GM21360 (cell line): ENCODE results near the gene DUOXA1.
"Not testable (repeated sequence)": the region's sequence is repeated elsewhere in the genome, so short reads cannot be mapped to it uniquely, and the experiment has no call there.

Source experiments
- ATAC-seq: cut with Tn5 transposase; IDR thresholded peaks from one replicate; pipeline ENCODE4 v1.9.1; 2021; ENCODE audit warnings: mild to moderate bottlenecking, moderate library complexity; ENCODE audit not compliant: unreplicated experiment

The DUOXA1 gene

DNA sequence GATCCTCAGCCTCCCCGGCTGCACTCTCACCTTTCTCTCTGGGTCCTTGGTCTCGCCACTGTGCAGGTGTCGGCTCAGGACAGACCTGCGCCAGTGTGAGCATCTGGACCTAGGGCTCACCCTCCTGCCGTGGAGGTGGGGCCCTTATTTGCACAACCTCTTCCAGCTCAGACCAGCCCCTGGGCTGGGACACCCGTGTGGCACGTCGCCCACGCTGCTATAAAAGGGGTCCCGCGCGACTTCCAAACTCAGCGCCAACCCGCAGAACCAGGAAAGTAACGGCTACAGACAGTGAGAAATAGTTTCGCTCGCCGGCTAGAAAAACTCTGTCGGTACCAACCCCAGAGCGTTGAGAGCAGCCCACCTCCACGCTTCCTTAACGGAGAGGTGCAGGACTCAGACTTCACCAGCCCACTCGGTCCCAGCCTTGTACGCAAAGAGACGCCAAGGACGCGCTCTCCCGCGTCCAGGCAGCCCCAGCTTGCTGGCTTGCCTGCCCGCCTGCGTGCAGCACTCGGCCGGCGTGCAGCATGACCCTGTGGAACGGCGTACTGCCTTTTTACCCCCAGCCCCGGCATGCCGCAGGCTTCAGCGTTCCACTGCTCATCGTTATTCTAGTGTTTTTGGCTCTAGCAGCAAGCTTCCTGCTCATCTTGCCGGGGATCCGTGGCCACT is 15.5 kb downstream of the DUOXA1 start, which contains the start of the genes DUOX2 and DUOXA2:
Gene DUOX2, minus strand, starts transcription at position 97 of the 675 bp plus-strand sequence. CDS start 761 bp downstream, outside the sequence.
Gene DUOXA2, plus strand, starts transcription at position 251 of the 675 bp plus-strand sequence. Its CDS starts 280 bp downstream, at position 531.
- ATAC-seq = no peak

DNA sequence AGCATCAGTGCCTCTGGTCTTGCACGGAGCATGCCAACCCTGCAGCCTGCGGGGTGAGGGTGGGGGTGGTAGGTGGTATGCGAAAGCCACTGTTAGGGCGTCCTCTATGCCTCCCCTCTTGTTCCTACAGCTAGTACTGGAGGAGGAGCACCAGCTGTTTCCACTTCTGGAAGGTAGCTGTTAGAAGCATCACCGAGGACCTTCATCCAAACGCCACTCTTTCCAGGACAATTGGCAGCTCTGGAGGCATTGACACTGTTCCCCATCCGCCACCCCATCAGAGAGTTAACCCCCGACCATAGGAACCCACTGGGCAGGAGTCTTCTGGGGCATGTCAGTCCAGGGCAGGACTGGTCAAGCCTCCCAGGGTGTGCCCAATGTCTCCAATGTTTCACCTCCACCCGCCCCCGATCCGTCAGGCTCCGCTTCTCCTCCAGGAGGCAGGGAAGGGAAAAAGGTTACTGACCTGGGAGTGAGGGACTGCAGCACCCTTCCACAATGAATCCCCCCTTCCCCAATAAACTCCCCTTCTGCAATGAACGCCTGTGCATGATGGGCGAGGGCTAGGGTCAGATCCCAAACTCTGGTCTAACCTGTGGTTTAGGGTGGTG is 16.2 kb downstream of the DUOXA1 start:
- ATAC-seq = no peak

DNA sequence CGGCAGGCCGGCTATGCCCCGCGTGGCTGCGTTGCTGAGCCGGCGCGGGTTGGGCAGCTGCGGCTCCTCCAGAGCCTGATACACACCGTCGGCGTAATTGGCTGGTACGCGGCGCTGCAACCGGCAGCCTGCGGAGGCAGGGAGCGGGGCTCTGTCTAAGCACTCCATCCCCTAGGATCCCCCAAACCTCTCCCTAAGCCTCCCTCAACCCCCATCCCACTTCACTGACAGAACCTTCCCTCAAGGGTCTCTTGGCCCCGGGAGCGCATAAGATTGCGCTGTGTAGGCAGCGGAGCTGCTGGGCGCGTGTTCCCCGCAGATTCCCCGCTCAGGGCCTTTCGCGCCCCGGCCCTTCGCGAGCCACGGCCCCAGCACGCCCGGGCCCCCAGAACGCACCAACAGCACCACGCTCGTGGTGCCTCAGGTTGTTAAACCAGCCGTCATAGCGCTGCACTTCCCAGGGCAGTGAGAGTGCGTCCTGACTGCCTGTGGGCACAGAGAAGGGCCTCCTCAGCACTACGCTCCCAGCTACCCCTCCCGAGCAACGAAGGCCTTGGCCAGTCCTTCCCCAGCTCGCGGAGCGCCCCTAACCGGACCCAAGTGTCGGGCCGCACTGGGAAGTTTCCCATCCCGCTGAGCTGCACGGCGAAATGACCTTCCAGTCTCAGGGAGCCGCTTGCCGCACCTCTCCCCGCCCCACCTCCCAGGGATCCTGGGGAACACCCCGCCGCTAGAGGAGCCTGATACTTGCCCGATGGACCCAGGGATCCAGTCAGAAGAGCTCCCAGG is 16.9 kb downstream of the DUOXA1 start:
- no peak for ATAC-seq

DNA sequence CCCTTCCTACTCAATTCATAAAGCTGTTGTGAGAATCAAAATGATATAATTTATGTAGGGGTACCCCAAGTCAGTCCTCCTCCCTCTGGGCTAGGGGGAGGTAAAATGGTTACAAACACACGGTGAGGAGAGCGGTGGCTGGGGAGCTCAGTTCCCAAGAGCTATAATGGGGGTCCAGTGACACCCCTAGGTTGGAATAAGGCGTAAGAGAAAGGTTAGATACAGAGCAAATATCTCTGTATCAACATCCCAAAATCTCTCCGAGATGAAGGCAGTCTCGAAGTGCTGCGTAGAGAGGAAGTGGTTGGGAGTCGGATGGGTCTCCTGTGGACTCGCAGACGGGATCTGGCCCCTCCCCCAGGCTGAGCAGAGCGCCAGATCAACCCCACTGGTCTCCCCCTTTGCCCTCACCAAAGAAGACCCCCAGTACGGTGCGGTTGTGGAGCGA is 17.5 kb downstream of the DUOXA1 start:
- no peak for ATAC-seq

DNA sequence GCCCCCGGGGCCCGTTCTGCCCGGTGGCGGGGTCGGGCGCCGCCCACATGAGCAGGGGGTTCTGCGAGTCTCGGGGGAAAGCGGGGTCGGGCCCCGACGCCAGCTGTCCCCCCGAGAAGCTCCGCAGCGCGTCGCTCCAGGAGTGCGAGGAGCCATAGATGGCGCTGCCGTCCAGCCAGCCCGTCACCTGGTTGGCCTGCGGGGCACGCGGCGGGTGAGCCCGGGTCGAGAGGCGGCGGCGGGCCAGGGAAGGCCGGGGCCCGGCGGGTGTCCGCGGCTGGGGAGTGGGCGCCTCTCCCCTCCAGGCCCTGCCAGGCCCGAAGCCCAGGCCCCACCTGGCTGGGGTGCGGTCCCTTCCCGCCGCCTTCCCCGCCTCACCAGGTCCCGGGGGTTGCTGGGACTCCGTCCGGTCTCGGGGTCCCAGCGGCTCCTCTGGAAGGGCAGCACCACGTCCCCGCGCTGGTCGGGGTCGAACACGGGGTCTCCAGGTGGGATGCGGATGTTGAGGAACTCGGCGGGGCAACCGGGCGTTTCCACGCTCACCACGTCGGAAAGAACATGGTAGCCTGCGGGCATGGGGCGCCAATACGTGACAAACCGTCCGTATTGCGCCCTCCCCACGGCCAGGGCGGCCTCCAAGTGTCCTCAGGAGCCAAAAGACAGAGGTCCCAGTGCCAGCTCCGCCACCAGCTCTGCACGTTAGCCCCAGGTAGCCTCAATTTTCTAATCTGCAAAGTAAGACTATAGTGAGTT is 18.1 kb downstream of the DUOXA1 start:
- ATAC-seq = no peak

DNA sequence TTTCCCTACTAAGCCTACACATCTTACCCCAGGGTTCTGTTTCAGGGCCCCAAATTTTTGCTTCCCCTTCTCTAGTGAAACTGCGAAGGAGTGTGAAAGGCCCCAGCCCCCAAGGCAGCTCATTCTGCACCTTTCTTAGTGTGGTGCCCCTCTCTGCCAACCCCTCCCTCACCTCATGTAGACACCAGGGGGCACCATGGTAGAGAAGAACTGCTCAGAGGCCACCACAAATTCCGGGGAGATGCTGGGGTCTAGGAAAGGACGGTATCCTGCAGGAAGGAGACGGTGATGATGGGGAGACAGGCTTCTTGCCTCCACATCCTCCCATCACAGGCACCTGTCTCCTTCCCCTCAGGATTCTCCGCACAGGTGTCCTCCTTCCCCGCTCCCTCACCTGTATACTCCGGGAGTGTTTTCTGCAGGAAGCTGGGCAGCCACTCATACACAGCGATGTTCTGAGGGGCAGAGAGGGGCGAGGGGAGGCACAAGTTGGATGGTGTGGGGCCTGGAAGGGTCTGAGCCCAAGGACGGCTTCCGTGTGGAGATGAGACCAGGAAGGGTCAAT is 19.3 kb downstream of the DUOXA1 start:
- ATAC-seq = no peak

DNA sequence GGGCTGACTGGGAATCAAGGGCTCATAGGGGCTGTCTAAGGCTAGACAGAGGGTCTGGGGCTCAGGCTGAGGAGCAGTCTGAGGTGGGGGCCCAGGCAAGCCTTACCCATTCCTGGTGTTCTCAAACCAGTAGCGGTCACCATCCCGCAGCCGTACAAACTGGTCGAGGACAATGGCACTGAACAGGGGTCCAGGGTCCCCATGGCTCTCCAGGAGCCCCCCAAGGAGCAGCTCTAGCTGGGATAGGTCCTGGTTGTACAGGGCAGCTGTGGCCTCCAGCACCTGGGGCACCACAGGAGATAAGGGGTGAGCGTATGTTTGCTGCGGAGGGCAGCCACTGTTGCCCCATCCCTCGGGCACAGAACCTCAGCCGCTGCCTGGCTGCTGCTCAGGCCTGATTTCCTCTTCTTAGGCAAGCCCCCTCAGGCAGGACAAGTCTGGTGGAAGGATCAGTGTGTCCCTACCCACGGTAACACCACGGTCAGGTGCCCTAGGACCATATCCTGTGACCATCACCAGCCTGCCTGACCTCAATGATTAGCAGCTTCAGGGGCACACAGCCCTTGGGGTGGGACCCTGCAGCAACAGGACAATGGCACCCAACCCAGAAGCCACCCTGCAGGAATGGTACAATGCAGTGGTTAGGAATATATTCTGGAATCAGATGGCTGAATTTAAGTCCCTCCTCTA is 21.6 kb downstream of the DUOXA1 start:
- ATAC-seq = no peak

DNA sequence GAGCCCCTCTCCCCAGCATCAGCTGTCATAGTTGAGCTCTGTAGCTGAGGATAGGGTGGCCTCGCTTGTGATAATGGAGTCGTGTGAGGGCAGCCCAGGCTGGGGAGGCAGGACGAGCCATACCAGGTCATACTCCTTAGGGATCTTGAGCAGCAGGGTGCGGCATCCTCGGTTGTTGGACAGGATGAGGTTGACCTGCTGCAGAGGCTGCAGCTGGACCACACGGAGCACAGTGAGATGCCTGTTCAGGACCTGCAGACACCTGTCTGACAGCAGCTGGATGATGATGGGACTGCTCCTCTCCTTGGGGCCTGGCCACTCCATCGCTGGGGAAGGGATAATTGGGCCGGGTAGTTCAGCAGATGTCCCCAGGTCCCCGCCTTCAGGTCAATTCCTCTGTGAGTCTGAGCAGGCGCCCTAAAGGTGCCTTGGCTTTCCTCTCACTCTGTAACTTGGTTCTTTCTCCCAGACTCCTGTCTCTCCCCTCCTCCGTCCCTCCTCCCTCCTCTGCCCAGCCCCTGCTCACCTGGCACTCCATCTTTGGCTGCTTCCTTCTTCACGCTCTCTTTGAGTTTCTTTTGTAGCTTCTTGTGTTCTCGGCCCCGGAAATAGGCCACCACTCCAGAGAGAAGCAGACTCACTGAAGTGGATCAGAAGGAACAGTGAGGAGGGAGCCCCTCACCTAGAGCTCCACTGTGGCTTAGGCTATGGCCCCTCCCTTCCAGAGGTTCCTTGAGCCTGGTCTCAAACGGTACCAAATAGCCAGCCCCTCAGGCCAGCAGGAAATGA is 23.5 kb downstream of the DUOXA1 start:
- no peak for ATAC-seq

DNA sequence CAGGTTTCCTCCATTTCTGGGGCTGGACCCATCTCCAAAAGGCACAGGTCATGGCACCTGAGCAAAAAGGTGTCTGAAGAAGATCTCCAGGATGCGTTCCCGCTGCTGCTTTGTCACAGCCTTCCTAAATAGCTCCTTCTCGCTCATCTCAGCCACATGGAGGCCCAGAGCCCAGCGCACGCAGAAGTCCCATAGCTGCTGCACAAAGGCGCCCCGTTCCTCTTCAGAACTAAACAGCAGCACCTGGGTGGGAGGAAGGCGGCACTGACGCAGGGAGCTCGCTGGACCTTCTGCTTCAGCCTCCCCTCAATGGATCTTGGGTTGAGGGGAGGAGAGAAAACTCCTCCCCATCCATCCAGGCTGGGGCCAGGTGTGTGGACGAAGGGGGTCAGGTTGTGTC is 24.1 kb downstream of the DUOXA1 start:
- no peak for ATAC-seq

DNA sequence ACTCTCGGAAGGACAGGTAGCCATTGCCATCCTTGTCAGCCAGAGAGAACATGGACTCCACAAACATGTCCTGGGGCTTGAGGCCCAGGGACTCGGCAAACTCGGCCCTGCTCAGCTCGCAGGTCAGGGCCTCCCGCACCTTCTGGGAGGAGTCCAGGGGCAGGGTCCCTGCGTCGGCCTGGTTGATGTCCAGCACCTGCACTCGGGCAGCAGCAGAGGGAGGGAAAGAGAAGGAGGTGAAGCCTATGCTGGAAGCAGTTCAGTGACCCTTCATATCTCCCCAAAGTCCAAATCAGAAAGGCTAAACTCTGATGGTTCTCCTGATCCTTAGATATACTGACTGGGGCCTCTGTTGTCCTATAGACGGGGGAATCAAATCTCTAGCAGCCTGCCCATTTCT is 25.5 kb downstream of the DUOXA1 start:
- not testable (repeated sequence) for ATAC-seq

DNA sequence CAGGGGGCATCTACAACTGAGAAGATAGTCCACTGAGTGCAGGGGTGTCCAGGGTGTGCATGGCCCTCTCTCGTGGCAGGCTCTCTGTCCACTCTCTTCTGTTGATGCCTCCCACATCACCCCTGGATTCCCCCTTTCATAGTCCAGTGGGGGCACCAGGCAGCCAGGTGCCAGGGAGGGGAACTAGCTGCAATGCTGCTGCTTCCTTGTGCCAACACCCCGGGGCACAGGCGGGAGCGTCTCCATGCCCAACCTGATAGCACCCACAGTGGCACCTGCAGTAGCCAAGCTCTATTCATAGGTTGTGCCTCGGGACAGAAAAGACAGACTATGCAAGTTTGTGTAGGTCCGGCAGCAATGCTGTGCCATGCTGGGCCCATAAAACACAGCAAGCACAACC is 27.5 kb downstream of the DUOXA1 start:
- no peak for ATAC-seq

DNA sequence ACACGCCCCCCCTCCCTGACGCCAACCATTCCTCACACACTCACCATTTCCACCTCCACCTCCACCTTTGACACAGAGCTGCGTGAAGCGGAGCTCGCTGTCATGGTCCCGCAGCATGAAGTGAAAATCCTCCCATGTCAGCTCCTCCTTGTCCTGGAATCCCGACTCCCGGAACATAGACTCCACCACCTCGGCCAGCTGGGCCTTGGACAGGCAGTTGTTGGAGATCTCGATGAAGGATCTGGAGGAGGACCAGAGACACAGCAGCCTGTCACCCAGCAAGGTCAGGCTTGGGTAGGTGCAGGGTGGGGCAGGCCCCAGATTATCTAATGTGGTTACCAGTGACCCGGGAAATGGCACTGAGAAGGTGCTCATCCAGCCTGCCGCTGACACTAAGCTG is 27.9 kb downstream of the DUOXA1 start:
- ATAC-seq = no peak

DNA sequence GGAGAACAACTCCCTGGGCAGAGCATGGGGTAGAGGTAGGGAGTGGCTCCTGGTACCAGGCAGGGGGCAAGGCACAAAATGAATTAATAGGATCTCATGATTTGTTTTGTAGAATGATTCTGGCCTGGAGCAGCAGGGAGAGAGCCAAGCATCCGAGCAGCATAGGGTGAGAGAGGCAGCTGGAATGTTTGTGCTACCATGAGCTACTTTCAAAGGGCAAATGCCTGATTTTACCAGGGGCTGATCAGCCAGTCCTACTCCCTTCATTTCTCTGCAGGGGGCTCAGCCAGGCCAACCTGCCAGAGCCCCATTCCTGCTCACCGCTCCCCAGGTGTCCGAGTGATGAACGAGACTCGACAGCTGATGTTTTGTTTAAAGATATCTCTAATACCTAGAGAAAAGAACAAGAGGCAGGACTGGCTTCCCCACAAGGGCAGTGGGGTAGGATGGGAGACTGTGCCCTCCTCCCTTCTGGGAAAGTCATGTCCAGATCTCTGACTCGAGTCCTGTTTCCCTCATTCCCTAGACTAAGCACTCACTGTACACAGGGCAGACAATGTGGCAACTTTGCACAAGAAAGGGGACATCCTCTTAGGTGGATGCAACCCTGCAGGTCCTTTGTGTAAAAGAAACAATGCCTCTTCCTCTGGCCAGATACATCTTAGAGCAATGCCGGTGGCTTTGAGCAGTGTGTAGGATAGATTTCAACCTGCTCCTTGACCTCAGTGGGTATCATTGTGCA is 28.6 kb downstream of the DUOXA1 start:
- no peak for ATAC-seq

DNA sequence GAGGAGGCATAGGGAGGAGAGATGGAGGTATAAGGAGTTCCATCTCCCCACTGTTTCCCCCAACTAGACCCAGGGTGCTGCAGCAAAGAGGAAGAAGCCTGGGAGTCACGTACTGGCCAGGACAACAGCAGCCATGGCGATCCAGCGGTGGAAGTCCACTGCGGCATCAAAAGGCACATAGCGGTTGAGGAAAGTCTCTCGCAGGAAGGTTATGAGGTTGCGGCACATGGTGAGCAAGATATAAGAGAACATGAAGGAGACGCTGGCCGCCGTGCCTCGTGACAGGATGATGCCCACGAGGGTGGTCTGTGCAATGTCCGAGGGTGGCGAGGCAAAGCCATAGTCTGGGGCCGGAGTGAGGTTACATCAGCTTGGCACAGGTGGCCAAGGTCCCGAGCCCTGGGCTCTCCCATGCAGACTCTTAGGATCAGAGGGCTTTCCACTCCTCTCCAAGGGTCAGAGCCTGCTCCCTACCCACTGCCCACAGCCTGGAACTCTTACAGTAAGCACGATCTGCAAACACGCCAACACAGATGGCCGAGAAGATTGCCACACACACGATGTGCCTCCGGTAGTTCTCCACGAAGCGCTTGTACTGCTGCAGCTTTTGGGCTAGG is 30.0 kb downstream of the DUOXA1 start:
- no peak for ATAC-seq

DNA sequence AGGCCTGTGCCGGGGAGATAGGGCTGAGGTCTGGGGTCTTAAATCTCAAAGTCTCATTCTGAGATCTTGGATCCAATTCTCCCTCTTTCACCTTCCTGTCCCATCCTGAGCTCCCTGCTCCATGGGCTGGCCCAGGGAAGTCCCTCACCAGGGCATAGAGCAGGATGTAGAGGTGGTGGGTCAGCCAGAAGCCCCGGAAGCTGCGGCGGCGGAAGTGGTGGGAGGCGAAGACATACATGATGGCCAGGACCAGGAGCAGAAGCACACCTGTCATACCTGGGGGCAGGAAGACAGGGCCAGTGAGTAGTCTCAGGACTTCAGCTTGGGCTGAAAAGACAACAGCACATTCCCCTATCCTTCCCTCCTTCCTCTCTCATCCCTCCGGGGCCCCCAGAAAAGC is 32.2 kb downstream of the DUOXA1 start:
- ATAC-seq = no peak

DNA sequence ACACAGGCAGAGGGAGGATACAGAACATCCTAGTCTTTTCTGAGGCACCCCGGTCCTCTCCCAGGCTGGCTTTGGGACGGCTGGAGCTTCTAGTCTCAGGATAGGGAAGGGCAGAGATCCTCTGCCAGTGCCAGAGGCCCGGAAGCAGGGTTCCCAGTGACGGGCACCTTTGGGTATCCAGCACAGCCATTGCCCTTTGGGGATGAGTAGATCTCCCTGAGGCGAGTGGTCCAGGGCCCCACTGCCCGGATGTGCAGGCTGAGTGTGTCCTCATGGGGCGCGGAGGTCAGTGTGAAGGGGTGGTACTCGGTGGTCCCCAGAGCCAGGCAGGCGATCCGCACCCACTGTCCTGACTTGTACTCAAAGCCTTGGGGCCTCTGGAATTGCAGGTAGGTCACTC is 34.0 kb downstream of the DUOXA1 start:
- no peak for ATAC-seq

DNA sequence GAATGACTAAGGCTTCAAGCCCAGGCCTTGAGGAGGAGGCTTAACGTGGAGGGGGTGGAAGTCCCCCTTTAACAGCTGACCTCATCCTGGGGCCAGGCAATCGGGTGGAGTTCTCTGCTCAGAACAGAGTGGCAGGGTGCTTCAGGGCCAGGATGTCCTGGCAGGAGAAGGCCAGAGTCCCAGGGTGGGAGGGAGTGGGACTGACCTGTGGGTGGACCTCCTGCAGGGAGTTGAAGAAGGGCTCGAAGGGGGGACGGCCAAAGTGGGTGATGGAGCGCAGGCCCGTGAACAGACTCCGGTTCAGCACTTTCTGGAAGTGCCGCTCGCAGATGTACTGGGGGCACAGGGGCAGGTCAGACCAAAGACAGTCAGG is 35.3 kb downstream of the DUOXA1 start:
- no peak for ATAC-seq

DNA sequence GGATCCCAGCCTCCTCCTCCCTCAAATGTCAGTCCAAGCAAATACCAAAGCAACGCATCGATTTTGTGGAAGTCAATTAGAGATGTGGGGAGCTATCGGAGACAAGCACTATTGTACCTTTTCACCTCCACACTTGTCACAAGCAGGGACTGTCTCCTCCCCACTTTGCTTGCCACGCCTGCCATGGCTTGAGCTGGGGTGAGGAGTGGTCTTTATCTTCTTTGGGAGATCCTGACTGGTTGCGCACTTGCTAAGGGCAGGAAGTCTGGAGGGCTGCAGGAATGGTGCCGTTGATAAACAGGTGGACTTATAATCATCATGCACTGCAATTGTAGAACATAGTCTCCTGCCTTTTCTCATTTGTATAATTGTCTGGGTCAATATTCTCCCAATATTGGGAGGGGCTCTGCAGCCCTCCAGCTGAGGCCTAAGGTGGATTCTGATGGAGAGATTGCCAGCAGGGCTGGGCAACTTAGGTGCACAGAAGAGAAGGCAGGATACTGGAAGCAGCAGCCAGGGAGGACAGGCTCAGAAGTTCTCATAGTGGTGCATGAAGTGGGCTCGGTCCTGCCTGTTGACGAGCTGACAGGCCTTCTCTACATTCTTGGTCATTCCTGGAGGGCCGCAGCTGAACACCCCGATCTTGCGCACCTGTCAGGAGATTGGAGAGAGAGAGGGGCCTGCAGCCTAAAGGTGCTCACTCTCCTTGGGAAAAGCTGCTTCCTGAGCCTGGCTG is 35.9 kb downstream of the DUOXA1 start:
- ATAC-seq = no peak
